Measurements from ENCODE around the gene PCDH17. TPM values are rescaled to one million over a fixed set of nuclear protein-coding genes. Genes with fewer than 3 reads are reported as not detected.

Gene PCDH17
- total RNA-seq, 1 experiment from 2014 or later: not detected

DNA sequence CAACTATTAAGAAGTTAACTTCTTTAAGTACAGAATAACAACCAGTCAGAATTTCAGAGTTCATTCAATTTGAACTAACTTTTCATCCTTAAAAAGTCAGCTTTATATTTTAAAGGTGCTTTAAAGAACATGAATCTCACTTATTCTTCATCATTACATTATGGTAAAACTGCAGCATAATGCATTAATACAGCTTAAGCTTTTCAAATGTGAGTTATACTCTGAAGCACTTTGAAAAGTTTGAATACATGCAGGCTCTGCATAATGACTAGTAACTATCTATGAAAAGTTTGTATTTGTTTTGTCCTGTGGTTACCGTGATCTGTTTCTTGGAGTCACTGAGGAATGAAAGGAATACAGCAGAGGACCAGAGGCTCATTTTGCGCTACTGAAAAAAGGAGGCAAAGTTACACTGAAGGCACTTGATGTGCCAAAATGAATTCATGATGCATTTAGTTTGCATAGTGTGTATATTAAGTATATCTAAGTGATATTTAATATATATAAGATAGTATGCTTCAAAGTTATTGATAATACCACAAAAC is 4.1 kb downstream of the PCDH17 start:
- Histone ChIP-seq H3K9me2 (ENCODE audit: insufficient read depth) (no peaks in the 10 kb centered on the region; the same call in 1 of the 2 replicates), H3K9me3 (ENCODE audit: insufficient read depth, low read depth) (no peaks in the 10 kb centered on the region), H3K27ac (no peak overlapping the region), H4K20me1 (ENCODE audit: insufficient read depth) (no peaks in the 10 kb centered on the region), H3K79me2 (ENCODE audit: low read depth) (no peaks in the 10 kb centered on the region), H3K4me3 (no peak overlapping the region), H2AFZ (no peak overlapping the region), H3K4me1 (replicated peaks; ENCODE audit: insufficient read depth) (no peaks in the 10 kb centered on the region), H3K27me3 (ENCODE audit: insufficient read depth, low read depth) (no peaks in the 10 kb centered on the region), H3K4me2 (no peak overlapping the region), H3K36me3 (ENCODE audit: low read depth) (no peaks in the 10 kb centered on the region), H3F3A (ENCODE audit: insufficient read depth, low read depth) (no peaks in the 10 kb centered on the region)
- POLR2A ChIA-PET (ENCODE audit: unreplicated experiment): no interaction called here
- intact Hi-C loops (cut with micrococcal nuclease; ENCODE audit: unreplicated experiment): no loop called here
- TF ChIP-seq, protein P1, sequence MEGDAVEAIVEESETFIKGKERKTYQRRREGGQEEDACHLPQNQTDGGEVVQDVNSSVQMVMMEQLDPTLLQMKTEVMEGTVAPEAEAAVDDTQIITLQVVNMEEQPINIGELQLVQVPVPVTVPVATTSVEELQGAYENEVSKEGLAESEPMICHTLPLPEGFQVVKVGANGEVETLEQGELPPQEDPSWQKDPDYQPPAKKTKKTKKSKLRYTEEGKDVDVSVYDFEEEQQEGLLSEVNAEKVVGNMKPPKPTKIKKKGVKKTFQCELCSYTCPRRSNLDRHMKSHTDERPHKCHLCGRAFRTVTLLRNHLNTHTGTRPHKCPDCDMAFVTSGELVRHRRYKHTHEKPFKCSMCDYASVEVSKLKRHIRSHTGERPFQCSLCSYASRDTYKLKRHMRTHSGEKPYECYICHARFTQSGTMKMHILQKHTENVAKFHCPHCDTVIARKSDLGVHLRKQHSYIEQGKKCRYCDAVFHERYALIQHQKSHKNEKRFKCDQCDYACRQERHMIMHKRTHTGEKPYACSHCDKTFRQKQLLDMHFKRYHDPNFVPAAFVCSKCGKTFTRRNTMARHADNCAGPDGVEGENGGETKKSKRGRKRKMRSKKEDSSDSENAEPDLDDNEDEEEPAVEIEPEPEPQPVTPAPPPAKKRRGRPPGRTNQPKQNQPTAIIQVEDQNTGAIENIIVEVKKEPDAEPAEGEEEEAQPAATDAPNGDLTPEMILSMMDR (conservative IDR thresholded peaks at IDR 0.05): no peak
- no peak for TF ChIP-seq EZH2 (IDR thresholded peaks at IDR 0.05; ENCODE audit: low read depth)
- BruUV-seq (replicated peaks): no TSS peak
- CTCF ChIA-PET: no interaction called here
- no peak for DNase-seq

- H3K27ac ChIP-seq: no peak overlapping the region
- no peaks in the 10 kb centered on the region for H3K36me3 ChIP-seq (ENCODE audit: low read depth)
- POLR2A ChIA-PET (ENCODE audit: unreplicated experiment): no interaction called here
- no peaks in the 10 kb centered on the region for H3K27me3 ChIP-seq (ENCODE audit: insufficient read depth, low read depth)
- no peak overlapping the region for H3K4me2 ChIP-seq
- intact Hi-C loops (cut with micrococcal nuclease; ENCODE audit: unreplicated experiment): no loop called here
- BruUV-seq (replicated peaks): no TSS peak
- H3K4me1 ChIP-seq (replicated peaks; ENCODE audit: insufficient read depth): no peaks in the 10 kb centered on the region
- no peak overlapping the region for H2AFZ ChIP-seq
- H3F3A ChIP-seq (ENCODE audit: insufficient read depth, low read depth): no peaks in the 10 kb centered on the region
- no peaks in the 10 kb centered on the region for H3K9me3 ChIP-seq (ENCODE audit: insufficient read depth, low read depth)
- H3K9me2 ChIP-seq (ENCODE audit: insufficient read depth): no peaks in the 10 kb centered on the region; the same call in 1 of the 2 replicates
- no peak for DNase-seq
- H3K4me3 ChIP-seq: no peak overlapping the region
- CTCF ChIA-PET: no interaction called here
- TF ChIP-seq, protein P1 (conservative IDR thresholded peaks at IDR 0.05): no peak
- no peak for TF ChIP-seq EZH2 (IDR thresholded peaks at IDR 0.05; ENCODE audit: low read depth)
- H3K79me2 ChIP-seq (ENCODE audit: low read depth): no peaks in the 10 kb centered on the region
- H4K20me1 ChIP-seq (ENCODE audit: insufficient read depth): no peaks in the 10 kb centered on the region
These were observed 5.3 kb downstream of the PCDH17 start for GRCh38 chr13:57636816-57637215.

DNA sequence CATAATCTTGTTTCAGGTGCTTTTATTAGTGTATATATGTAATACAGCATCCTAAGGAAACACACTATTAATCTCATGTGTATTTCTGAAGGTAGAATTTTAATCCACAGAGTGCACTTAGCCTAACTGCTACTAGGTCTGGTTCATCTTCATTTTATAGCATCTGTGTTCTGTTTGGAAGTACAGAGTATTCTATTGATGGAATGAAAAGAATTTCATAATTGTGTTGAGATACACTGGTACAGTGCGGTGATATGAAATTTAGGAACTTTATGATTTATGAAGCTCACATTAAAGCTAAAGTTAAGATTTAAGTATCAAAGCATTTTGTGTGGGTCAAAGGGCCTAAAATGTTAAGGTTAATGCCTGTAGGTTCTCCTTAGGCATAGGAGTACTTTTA is 6.0 kb downstream of the PCDH17 start:
- Histone ChIP-seq H3K4me2 (no peak overlapping the region), H3K9me3 (ENCODE audit: insufficient read depth, low read depth) (no peaks in the 10 kb centered on the region), H3K27ac (no peak overlapping the region), H4K20me1 (ENCODE audit: insufficient read depth) (no peaks in the 10 kb centered on the region), H3K36me3 (ENCODE audit: low read depth) (no peaks in the 10 kb centered on the region), H3K4me3 (no peak overlapping the region), H3F3A (ENCODE audit: insufficient read depth, low read depth) (no peaks in the 10 kb centered on the region), H3K4me1 (replicated peaks; ENCODE audit: insufficient read depth) (no peaks in the 10 kb centered on the region), H3K9me2 (ENCODE audit: insufficient read depth) (no peaks in the 10 kb centered on the region; the same call in 1 of the 2 replicates), H3K79me2 (ENCODE audit: low read depth) (no peaks in the 10 kb centered on the region), H3K27me3 (ENCODE audit: insufficient read depth, low read depth) (no peaks in the 10 kb centered on the region), H2AFZ (no peak overlapping the region)
- intact Hi-C loops (cut with micrococcal nuclease; ENCODE audit: unreplicated experiment): no loop called here
- TF ChIP-seq, protein P1 (conservative IDR thresholded peaks at IDR 0.05): no peak
- TF ChIP-seq EZH2 (IDR thresholded peaks at IDR 0.05; ENCODE audit: low read depth): no peak
- BruUV-seq (replicated peaks): no TSS peak
- ChIA-PET POLR2A (ENCODE audit: unreplicated experiment) (no interaction called here), CTCF (no interaction called here)
- DNase-seq: no peak

Data from PC-9 (cell line).